GM12891 (cell line): ENCODE data around the gene RAI1.

Experiments used
- PAX5 ChIP-seq: IDR thresholded peaks from 2 replicates; pipeline ENCODE4 v1.6.1; 2011; ENCODE audit warnings: low read length, moderate library complexity, mild to moderate bottlenecking; ENCODE audit not compliant: insufficient read depth, severe bottlenecking
- POLR2A ChIP-seq: IDR thresholded peaks from 2 replicates; pipeline ENCODE4 v1.6.1; 2011; ENCODE audit warnings: low read depth, low read length, control low read depth
- POLR2AphosphoS5 ChIP-seq: IDR thresholded peaks from 2 replicates; pipeline ENCODE4 v1.6.1; 2011; ENCODE audit warnings: low read depth, low read length, control low read depth
- POU2F2 ChIP-seq: IDR thresholded peaks from 2 replicates; pipeline ENCODE4 v1.6.1; 2011; ENCODE audit warnings: low read depth, mild to moderate bottlenecking, control low read depth, low read length, moderate library complexity
- SPI1 ChIP-seq: IDR thresholded peaks from 2 replicates; pipeline ENCODE4 v1.6.1; 2011; ENCODE audit warnings: low read depth, low read length, control low read depth
- TAF1 ChIP-seq: IDR thresholded peaks from 2 replicates; pipeline ENCODE4 v1.6.1; 2011; ENCODE audit warnings: low read depth, low read length, control low read depth

DNA sequence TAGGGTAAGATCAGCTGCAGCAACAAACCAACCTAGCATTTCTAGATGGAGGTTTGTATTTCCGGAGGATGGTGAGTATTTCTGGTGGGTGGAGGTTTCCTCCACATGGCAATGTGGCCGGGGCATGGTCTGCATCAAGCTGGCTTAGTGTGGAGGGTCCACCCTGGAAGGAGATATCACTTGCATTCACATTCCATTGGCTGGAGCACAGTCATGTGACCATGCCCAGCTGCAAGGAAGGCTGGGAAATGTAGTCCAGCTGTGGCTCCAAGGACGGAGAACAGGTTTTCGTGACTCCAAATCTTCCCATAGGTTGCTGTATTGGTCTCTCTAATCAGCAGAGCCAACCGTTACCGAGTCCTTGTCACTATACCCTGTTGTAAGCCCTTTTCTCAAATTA lies 68.7 kb downstream of the RAI1 start:
- no peak for TF ChIP-seq POLR2AphosphoS5
- no peak for TF ChIP-seq POLR2A
- TF ChIP-seq TAF1: no peak
- TF ChIP-seq POU2F2: no peak
- TF ChIP-seq PAX5: no peak
- TF ChIP-seq SPI1: no peak
